Thyroid gland (tissue), 4 donors: ENCODE data around the gene SERPINA5. TPM values are rescaled to one million over a fixed set of nuclear protein-coding genes. Genes with fewer than 3 reads are reported as not detected.

Experiments used
- DNase-seq, 2 donors: peaks; one replicate each; pipeline ENCODE4 v3.0.0-alpha.2; 2019
- H3K27ac ChIP-seq, 3 donors: fragments of 200-600 bp; sonication (generic); 1 replicate in 2 of 3; 2 replicates in 1 of 3; pipeline ENCODE4 v1.5.1; 2016 to 2019; ENCODE audit warnings: mild to moderate bottlenecking in 1 of 3, moderate library complexity in 1 of 3
- H3K27me3 ChIP-seq: fragments of 200-600 bp; sonication (generic); one replicate; pipeline ENCODE4 v1.5.1; 2019
- H3K36me3 ChIP-seq, 2 donors: fragments of 200-600 bp; sonication (generic); one replicate each; pipeline ENCODE4 v1.5.1; 2016 to 2019
- H3K4me1 ChIP-seq, 2 donors: fragments of 200-600 bp; sonication (generic); one replicate each; pipeline ENCODE4 v1.5.1; 2017 to 2019
- H3K4me3 ChIP-seq, 3 donors: fragments of 200-600 bp; sonication (generic); replicated peaks in 1 of 3; 1 replicate in 2 of 3; 2 replicates in 1 of 3; pipeline ENCODE4 v1.5.1; 2016; ENCODE audit warnings: mild to moderate bottlenecking in 1 of 3
- H3K9me3 ChIP-seq: fragments of 200-600 bp; sonication (generic); one replicate; pipeline ENCODE4 v1.5.1; 2017
- POLR2A ChIP-seq, 2 donors: fragments of 450-650 bp; IDR thresholded peaks; one replicate each; pipeline ENCODE4 v1.6.1; 2017; ENCODE audit warnings: antibody characterized with exemption in 2 of 2, mild to moderate bottlenecking in 2 of 2, moderate library complexity in 1 of 2
- WGBS, 2 donors: methylation state at CpG; one replicate each; pipeline ENCODE4 v1.1.5; 2017; 5-methylcytosine and 5-hydroxymethylcytosine counted together
- intact Hi-C: fragments of 100-400 bp; cut with DNase I; formaldehyde crosslinking; loops from one replicate; pipeline ENCODE4 v1.15.1; 2023
- total RNA-seq, 4 donors: library from RNA; depleted of rRNA; stranded (reverse); fragments of >200 nt; gene quantifications; one replicate each; pipeline ENCODE4 v1.2.3, GENCODE V29; 2016
- TF ChIP-seq, protein P1 (sequence below), 6 experiments: fragments of 200-600 bp in 3 of 6; fragments of 450-650 bp in 3 of 6; sonication (generic) in 3 of 6; IDR thresholded peaks; one replicate each; pipeline ENCODE4 v1.5.1; 2016 to 2019; ENCODE audit warnings: antibody characterized with exemption in 6 of 6, mild to moderate bottlenecking in 2 of 6, inconsistent platforms in 1 of 6, moderate library complexity in 1 of 6

SERPINA5 gene
- total RNA-seq, 4 donors from 2014 or later: 1.3 to 6.6 (median 2.9) TPM

- intact Hi-C loops: no loop called here
- Histone ChIP-seq H3K4me3 (no peak overlapping the region), H3K9me3 (no peaks in the 10 kb centered on the region), H3K4me1 (no peaks in the 10 kb centered on the region), H3K27ac (no peak overlapping the region), H3K27me3 (no peaks in the 10 kb centered on the region), H3K36me3 (no peaks in the 10 kb centered on the region)
- TF ChIP-seq, protein P1, sequence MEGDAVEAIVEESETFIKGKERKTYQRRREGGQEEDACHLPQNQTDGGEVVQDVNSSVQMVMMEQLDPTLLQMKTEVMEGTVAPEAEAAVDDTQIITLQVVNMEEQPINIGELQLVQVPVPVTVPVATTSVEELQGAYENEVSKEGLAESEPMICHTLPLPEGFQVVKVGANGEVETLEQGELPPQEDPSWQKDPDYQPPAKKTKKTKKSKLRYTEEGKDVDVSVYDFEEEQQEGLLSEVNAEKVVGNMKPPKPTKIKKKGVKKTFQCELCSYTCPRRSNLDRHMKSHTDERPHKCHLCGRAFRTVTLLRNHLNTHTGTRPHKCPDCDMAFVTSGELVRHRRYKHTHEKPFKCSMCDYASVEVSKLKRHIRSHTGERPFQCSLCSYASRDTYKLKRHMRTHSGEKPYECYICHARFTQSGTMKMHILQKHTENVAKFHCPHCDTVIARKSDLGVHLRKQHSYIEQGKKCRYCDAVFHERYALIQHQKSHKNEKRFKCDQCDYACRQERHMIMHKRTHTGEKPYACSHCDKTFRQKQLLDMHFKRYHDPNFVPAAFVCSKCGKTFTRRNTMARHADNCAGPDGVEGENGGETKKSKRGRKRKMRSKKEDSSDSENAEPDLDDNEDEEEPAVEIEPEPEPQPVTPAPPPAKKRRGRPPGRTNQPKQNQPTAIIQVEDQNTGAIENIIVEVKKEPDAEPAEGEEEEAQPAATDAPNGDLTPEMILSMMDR (IDR thresholded peaks at IDR 0.05): no peak
- TF ChIP-seq POLR2A (IDR thresholded peaks at IDR 0.05): no peak
- 87 to 92% methylated on average over 19 to 20 of the region's 20 CpGs for WGBS, 2 donors
- DNase-seq: no peak
These were observed 32.8 kb downstream of the SERPINA5 start for GRCh38 chr14:94613720-94614644.

- WGBS, 2 donors: 92 to 96% methylated on average over 7 of the region's 7 CpGs
- H3K4me3 ChIP-seq: no peak overlapping the region
These were observed 33.6 kb downstream of the SERPINA5 start for GRCh38 chr14:94614802-94615201.

DNA sequence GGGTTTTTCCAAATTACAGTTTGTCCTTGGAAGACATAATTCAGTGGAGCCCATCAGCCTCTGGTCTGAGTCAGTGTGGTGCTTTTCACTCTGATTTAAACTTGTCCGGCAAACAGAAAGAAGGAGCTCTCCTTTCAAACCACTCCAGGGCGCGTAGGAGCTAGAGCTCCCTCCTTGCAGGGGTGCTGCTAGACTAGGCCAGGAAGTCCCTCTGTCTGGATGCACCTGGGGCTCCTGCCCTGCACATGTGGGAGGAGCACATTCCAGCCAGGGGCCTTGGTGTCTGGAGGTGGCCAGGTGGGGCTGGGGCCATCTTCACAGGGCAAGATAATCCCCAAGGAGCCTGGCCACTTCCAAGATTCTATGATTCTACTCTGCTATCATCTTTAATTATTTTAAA lies 34.0 kb downstream of the SERPINA5 start:
- no peak overlapping the region for H3K27ac ChIP-seq
- H3K27me3 ChIP-seq: no peaks in the 10 kb centered on the region
- WGBS, 2 donors: 55 to 100% methylated on average over 1 to 3 of the region's 3 CpGs
- no peak overlapping the region for H3K4me3 ChIP-seq
- no peak for DNase-seq
- H3K36me3 ChIP-seq: no peaks in the 10 kb centered on the region
- H3K4me1 ChIP-seq: no peaks in the 10 kb centered on the region
- H3K9me3 ChIP-seq: no peaks in the 10 kb centered on the region
- intact Hi-C loops: no loop called here
- no peak for TF ChIP-seq POLR2A (IDR thresholded peaks at IDR 0.05)
- TF ChIP-seq, protein P1 (IDR thresholded peaks at IDR 0.05): no peak

More at GRCh38 chr14:94614802-94615201, 33.6 kb downstream of the SERPINA5 start:
- Histone ChIP-seq H3K27ac (no peak overlapping the region), H3K9me3 (no peaks in the 10 kb centered on the region), H3K4me1 (no peaks in the 10 kb centered on the region), H3K36me3 (no peaks in the 10 kb centered on the region), H3K27me3 (no peaks in the 10 kb centered on the region)
- DNase-seq: no peak
- intact Hi-C loops: no loop called here
- TF ChIP-seq, protein P1 (IDR thresholded peaks at IDR 0.05): no peak
- TF ChIP-seq POLR2A (IDR thresholded peaks at IDR 0.05): no peak

DNA sequence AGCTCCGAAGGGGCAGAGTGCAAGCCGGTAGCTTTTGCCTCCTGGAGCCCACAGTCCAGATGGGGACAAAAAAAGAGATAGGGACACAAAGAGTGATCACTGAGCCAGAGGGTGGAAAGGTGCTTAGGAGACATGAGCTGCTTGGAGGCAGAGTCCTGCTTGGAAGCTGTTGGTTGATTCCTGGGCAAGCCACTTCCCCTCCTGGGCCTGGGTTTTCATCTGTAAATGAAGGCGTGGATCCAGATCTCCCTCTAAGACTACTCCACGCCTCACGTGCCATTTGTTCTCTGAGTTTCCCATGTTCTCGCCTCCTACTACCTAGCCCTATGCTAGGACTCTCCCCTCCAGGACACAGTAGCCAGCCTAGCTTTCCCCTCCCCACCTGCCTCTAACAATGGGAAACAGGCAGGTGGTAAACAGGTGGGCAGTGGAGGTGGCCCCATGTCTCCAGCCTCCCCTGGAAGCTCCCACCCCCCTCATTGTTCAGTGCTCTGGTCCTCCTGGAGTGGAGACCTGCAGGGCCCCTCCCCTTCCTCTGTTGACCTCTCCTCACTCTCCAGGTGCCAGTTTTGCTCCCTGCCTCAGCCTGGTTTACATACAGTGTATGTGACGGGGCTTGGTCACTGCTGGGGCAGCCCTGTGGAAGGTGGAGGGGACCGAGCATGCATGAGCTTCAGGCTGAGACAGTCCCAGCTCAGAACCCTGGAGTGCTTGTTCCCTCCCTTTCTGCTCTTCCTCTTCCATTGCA lies 34.8 kb downstream of the SERPINA5 start:
- Histone ChIP-seq H3K4me3 (no peak overlapping the region), H3K4me1 (no peaks in the 10 kb centered on the region), H3K27me3 (no peaks in the 10 kb centered on the region), H3K27ac (no peak overlapping the region), H3K36me3 (no peaks in the 10 kb centered on the region), H3K9me3 (no peaks in the 10 kb centered on the region)
- TF ChIP-seq, protein P1 (IDR thresholded peaks at IDR 0.05): no peak
- no peak for TF ChIP-seq POLR2A (IDR thresholded peaks at IDR 0.05)
- DNase-seq: no peak
- intact Hi-C loops: no loop called here
- 90 to 91% methylated on average over 8 of the region's 8 CpGs for WGBS, 2 donors
